Measurements from ENCODE around the gene AMOTL2. TPM values are rescaled to one million over a fixed set of nuclear protein-coding genes. Genes with fewer than 3 reads are reported as not detected.
A peak's percentile ranks its signal among the peaks of the same experiment; 100 is the strongest.

AMOTL2 gene
- total RNA-seq, 1 donor from 2014 or later, result 79.2 TPM

DNA sequence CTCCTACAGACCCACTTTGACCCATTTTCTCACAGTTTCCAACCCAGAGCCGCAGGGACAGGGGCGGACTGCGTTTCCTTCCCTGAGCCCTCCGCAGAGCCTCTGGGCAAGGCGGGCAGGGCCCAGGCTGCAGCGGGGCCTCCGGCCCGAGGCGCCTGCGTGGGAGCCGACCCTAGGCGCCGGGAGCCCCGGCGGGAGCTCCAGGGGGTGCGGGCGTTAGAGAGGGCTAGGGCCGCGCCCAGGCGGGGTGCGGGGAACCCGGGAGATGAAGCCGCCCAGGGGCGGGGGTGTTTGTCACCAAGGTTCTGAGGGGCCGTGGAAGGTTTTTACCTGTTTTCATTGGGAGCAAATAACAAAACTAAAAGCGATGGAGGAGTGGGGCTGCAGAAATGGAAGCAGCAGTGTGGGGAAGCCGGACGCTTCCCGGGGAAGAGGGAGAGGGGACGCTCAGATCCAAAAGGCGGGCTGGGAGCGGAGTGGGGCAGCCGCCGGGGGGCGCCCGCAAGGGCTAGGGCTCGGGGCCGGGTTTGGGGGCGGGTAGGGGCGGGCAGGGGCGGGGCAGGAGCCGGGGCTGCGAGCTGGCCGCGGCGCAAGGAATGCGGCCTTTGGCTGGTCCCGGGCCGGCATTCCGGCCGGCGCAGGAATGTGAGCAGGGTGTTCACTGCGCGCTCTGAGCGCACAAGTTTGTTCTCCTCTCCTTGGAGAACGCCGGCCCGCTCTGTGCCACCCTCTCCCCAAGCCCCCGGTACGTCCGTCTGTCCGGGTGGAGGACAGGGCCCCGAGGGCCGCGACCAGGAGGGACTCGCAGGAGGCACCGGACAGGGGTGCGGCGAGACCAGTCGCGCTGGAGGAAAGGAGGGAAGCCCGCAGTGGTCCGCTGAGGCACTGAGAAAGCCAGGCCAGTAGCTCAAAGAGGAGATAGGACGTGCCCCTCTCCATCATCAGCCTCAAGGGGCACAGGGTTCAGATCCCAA lies 61.1 kb downstream of the AMOTL2 start:
- H3K36me3 Mint-ChIP-seq, result no peaks in the 10 kb centered on the region
- peaks cover 38% of the 10 kb centered on the region for H3K4me1 Mint-ChIP-seq (ENCODE audit: unreplicated experiment)
- H3K27ac Mint-ChIP-seq, result peak overlapping the region; percentile 73
- TF ChIP-seq, protein P1, sequence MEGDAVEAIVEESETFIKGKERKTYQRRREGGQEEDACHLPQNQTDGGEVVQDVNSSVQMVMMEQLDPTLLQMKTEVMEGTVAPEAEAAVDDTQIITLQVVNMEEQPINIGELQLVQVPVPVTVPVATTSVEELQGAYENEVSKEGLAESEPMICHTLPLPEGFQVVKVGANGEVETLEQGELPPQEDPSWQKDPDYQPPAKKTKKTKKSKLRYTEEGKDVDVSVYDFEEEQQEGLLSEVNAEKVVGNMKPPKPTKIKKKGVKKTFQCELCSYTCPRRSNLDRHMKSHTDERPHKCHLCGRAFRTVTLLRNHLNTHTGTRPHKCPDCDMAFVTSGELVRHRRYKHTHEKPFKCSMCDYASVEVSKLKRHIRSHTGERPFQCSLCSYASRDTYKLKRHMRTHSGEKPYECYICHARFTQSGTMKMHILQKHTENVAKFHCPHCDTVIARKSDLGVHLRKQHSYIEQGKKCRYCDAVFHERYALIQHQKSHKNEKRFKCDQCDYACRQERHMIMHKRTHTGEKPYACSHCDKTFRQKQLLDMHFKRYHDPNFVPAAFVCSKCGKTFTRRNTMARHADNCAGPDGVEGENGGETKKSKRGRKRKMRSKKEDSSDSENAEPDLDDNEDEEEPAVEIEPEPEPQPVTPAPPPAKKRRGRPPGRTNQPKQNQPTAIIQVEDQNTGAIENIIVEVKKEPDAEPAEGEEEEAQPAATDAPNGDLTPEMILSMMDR (conservative IDR thresholded peaks at IDR 0.05), result peak; percentile 59
- peak overlapping the region; percentile 72 for H3K4me3 Mint-ChIP-seq
- peaks cover 5% of the 10 kb centered on the region for H3K27me3 Mint-ChIP-seq
- peak; percentile 73 for DNase-seq (ENCODE audit: extremely low spot score, unreplicated experiment)
- H3K9me3 Mint-ChIP-seq, result no peaks in the 10 kb centered on the region

DNA sequence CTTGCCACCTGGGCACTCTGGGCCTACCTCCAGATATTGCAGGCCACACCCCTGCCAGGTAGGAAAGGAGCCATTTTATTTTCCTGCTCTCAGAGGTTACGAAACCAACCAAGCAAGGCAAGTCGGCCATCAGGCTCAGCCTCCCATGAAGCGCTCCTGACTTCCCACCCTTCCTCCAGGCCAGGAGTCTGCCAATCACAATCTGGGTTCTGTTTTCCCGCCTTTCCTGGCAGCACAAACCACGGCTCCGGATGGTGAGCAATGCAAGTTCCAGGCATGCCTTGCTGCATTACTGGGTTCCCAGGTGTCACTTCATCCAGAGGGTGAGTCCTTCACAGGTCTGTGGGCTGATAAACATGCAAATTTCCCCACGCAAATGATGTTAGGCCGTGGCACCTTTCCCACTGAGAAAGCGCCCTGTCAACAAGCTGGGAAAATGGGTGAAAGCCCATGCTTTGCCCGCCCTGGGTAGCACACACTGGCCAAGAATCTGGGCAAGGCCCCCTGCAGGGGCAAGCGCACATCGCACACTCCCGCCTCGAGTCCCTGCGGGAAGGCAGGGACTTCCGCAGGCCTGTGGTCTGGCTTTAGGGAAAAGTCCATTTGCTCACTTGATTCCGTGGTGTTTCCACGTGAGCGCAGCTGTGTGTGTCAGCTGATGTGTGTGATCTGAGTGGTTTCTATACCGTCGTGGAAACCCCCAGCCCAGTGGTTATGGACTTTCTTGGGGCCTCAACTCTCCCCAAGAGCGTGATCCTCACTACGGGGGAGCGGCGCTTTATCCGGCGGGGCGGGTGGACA lies 62.0 kb downstream of the AMOTL2 start:
- H3K4me3 Mint-ChIP-seq, result no peak overlapping the region
- DNase-seq (ENCODE audit: extremely low spot score, unreplicated experiment), result no peak

DNA sequence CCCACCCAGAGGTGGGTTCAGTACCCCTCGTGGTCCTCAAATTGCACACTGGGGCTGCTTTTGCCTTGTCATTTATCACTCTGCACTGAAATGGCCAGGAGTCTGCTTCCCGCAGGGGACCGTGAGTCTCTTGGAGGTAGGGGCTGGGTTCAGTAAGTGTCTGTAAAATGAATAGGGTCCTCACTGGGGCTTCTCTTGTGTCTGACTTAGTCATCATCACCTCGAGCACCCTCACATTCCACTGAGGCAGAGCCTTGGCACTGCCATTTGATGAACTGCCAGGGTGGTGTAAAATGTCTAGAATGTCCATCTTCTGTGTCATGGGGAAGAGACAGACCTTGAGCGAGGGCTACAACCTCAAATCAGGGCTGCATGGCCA lies 62.6 kb downstream of the AMOTL2 start:
- DNase-seq (ENCODE audit: extremely low spot score, unreplicated experiment), result no peak
- TF ChIP-seq, protein P1 (conservative IDR thresholded peaks at IDR 0.05), result no peak
- H3K4me3 Mint-ChIP-seq, result peak overlapping the region; percentile 18
- H3K9me3 Mint-ChIP-seq, result no peaks in the 10 kb centered on the region
- H3K36me3 Mint-ChIP-seq, result no peaks in the 10 kb centered on the region
- H3K27me3 Mint-ChIP-seq, result peaks cover 6% of the 10 kb centered on the region
- no peak overlapping the region for H3K27ac Mint-ChIP-seq
- peaks cover 40% of the 10 kb centered on the region for H3K4me1 Mint-ChIP-seq (ENCODE audit: unreplicated experiment)

More for the DNA sequence above, 62.0 kb downstream of the AMOTL2 start:
- no peaks in the 10 kb centered on the region for H3K36me3 Mint-ChIP-seq
- TF ChIP-seq, protein P1 (conservative IDR thresholded peaks at IDR 0.05), result peak; percentile 25
- H3K27me3 Mint-ChIP-seq, result peaks cover 6% of the 10 kb centered on the region
- H3K27ac Mint-ChIP-seq, result no peak overlapping the region
- H3K9me3 Mint-ChIP-seq, result no peaks in the 10 kb centered on the region
- peaks cover 40% of the 10 kb centered on the region for H3K4me1 Mint-ChIP-seq (ENCODE audit: unreplicated experiment)

DNA sequence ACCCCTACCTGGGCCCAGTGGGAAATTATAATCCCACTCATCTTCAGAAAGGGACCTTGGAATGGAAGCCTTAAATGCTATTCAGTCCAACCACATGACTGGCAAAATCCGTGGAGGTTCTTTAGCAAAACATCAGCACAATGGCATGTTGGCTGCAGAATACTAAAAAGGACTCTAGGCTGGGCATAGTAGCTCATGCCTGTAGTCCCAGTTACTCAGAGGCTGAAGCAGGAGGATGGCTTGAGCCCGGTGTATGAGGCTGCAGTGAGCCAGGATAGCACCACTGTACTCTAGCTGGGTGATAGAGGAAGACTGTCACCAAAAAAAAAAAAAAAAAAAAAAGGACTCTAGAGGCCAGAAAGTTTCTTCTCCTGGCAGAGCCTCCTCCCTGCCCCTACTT lies 63.0 kb downstream of the AMOTL2 start:
- H3K27me3 Mint-ChIP-seq, result peaks cover 6% of the 10 kb centered on the region
- TF ChIP-seq, protein P1 (conservative IDR thresholded peaks at IDR 0.05), result no peak
- no peak overlapping the region for H3K27ac Mint-ChIP-seq
- DNase-seq (ENCODE audit: extremely low spot score, unreplicated experiment), result no peak
- H3K36me3 Mint-ChIP-seq, result no peaks in the 10 kb centered on the region
- H3K4me3 Mint-ChIP-seq, result no peak overlapping the region
- no peaks in the 10 kb centered on the region for H3K9me3 Mint-ChIP-seq
- peaks cover 40% of the 10 kb centered on the region for H3K4me1 Mint-ChIP-seq (ENCODE audit: unreplicated experiment)

DNA sequence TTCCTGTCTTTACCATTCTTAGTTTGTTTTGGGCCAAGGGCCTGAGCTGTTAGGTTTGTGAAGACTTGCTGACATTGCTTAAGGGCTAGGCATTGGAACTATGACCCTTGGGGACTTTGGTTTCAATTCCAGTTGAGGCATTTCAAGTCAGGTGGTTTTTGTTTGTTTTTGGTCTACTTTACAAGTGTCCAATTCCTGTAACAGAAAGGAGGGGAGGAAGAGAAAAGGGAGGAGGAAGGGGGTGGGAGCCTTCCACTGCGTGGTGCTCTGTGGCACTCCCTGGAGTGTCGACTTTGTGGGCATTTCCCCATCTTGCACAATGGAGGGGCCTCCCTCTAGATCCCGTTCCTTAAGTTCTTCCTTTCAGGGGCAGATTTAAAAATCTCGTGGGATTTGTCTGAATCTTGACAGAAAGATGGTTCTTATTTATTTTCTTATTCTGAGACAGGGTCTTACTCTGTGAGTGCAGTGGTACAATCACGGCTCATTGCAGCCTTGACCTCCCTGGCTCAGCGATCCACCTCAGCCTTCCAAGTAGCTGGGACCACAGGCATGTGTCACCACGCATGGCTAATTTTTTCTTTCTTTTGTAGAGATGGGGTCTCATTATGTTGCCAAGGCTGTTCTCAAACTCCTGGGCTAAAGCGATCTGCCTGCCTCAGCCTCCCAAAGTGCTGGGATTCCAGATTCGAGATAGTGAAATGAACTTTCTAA lies 64.1 kb downstream of the AMOTL2 start:
- Mint-ChIP-seq H3K4me3 (peak overlapping the region; percentile 18), H3K4me1 (ENCODE audit: unreplicated experiment) (peaks cover 35% of the 10 kb centered on the region), H3K9me3 (no peaks in the 10 kb centered on the region), H3K27ac (peak overlapping the region; percentile 53), H3K36me3 (no peaks in the 10 kb centered on the region), H3K27me3 (peaks cover 6% of the 10 kb centered on the region)
- no peak for DNase-seq (ENCODE audit: extremely low spot score, unreplicated experiment)
- TF ChIP-seq, protein P1 (conservative IDR thresholded peaks at IDR 0.05), result no peak

Measured in type B pancreatic cell (in vitro differentiated cells).